ENCODE results near the gene CNPY1. TPM values are rescaled to one million over a fixed set of nuclear protein-coding genes. Genes with fewer than 3 reads are reported as not detected.

CNPY1 gene
- total RNA-seq, 1 donor from 2014 or later = not detected

DNA sequence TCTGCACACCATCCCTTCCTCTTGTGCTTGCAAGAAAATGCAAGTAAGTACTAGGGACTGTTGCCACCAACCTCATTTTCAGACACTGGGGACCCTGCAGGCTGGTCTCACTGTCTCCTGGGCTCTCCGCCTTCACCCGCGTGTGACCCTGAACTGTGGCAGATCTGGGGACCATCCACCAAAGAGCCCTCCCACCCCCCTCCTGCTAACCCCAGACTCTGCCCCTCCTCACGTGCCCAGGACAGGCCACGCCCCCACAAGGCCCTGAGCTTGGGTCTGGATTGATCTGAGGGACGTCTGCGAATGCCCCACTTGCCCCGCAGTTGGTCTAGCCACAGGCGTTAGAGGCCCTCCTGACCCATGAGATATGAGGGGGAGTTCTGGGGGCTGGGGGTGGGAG lies 8.1 kb downstream of the CNPY1 start:
- no peak for TF ChIP-seq CTCF (IDR thresholded peaks at IDR 0.05)

GRCh38 chr7:155536451-155536850 lies 9.9 kb downstream of the CNPY1 start:
- TF ChIP-seq CTCF (IDR thresholded peaks at IDR 0.05) = no peak
- Mint-ChIP-seq H3K4me3 (ENCODE audit: unreplicated experiment) (no peak overlapping the region), H3K36me3 (ENCODE audit: unreplicated experiment) (no peaks in the 10 kb centered on the region), H3K27me3 (ENCODE audit: unreplicated experiment) (peaks cover 65% of the 10 kb centered on the region), H3K9me3 (ENCODE audit: unreplicated experiment) (no peaks in the 10 kb centered on the region), H3K4me1 (ENCODE audit: unreplicated experiment) (peaks cover 5% of the 10 kb centered on the region), H3K27ac (ENCODE audit: unreplicated experiment) (no peak overlapping the region)
- DNase-seq (ENCODE audit: extremely low spot score, unreplicated experiment) = no peak

More for the DNA sequence above, 8.1 kb downstream of the CNPY1 start:
- Mint-ChIP-seq H3K27me3 (ENCODE audit: unreplicated experiment) (peaks cover 53% of the 10 kb centered on the region), H3K9me3 (ENCODE audit: unreplicated experiment) (no peaks in the 10 kb centered on the region), H3K4me3 (ENCODE audit: unreplicated experiment) (no peak overlapping the region), H3K36me3 (ENCODE audit: unreplicated experiment) (no peaks in the 10 kb centered on the region), H3K4me1 (ENCODE audit: unreplicated experiment) (peaks cover 5% of the 10 kb centered on the region), H3K27ac (ENCODE audit: unreplicated experiment) (no peak overlapping the region)
- DNase-seq (ENCODE audit: extremely low spot score, unreplicated experiment) = no peak

DNA sequence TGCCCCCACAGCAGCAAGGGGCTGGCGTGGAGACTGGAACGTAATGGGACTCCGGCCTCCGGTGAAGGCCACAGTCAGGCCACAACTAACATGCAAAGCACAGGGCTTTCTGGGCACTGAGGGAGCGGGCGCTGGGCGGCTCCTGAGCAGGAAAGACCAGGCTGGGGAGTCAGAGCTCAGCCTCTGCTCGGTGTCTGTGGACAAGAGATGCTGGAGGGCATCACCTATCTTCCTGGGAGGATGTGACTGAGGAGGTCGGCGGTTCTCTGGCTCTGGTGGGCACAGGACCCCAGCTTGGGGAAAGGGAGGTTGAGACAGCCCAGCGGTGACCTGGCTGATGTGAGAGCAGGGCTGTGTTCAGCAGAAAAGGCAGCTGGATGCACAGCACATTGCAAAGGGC lies 11.7 kb downstream of the CNPY1 start:
- Mint-ChIP-seq H3K4me1 (ENCODE audit: unreplicated experiment) (peaks cover 5% of the 10 kb centered on the region), H3K27ac (ENCODE audit: unreplicated experiment) (no peak overlapping the region), H3K4me3 (ENCODE audit: unreplicated experiment) (no peak overlapping the region), H3K27me3 (ENCODE audit: unreplicated experiment) (peaks cover 73% of the 10 kb centered on the region), H3K36me3 (ENCODE audit: unreplicated experiment) (no peaks in the 10 kb centered on the region), H3K9me3 (ENCODE audit: unreplicated experiment) (no peaks in the 10 kb centered on the region)
- no peak for TF ChIP-seq CTCF (IDR thresholded peaks at IDR 0.05)
- DNase-seq (ENCODE audit: extremely low spot score, unreplicated experiment) = no peak

DNA sequence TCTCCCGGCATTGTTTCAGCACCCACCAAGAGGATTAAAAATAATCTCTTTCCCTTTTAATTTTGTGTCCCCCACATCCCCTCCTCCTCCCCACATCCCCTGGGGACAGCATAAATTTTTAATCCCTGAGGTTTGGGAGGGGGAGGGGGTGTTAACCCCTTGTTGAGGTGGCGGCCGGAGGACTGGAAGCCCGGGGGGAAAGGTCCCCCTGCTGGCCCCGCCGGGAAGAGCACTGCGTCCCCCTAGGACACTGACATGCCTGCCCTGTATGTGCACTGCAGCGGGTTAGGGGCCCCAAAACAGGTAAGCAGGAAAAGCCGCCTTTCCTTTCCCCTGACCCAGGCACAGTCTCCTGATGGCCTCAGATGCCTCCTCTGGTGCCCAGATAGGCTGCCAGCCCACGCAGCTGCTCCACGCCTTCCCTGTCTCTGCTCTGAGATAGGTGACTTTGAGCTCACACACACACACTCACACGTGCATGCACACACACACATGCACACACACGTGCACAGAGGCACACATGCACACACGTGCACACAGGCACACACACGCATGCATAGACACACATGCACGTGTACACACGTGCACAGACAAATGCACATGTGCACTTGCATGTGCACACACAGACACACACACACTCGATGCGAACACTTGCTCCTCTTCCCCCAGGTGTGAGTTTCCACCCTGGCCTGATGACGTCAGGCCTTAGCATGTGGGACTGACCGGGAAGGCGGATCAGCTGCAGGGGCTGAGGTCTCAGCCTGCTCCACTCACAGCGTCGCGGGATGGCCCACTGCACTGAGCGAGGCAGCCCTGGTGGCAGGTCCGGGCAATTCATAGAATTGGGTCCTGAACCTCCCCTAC lies 12.3 kb downstream of the CNPY1 start:
- peaks cover 5% of the 10 kb centered on the region for H3K4me1 Mint-ChIP-seq (ENCODE audit: unreplicated experiment)
- no peak for DNase-seq (ENCODE audit: extremely low spot score, unreplicated experiment)
- H3K27me3 Mint-ChIP-seq (ENCODE audit: unreplicated experiment) = peaks cover 71% of the 10 kb centered on the region
- no peaks in the 10 kb centered on the region for H3K9me3 Mint-ChIP-seq (ENCODE audit: unreplicated experiment)
- no peaks in the 10 kb centered on the region for H3K36me3 Mint-ChIP-seq (ENCODE audit: unreplicated experiment)
- H3K4me3 Mint-ChIP-seq (ENCODE audit: unreplicated experiment) = peak overlapping the region; percentile 50
- H3K27ac Mint-ChIP-seq (ENCODE audit: unreplicated experiment) = no peak overlapping the region
- peak; percentile 73 for TF ChIP-seq CTCF (IDR thresholded peaks at IDR 0.05)

DNA sequence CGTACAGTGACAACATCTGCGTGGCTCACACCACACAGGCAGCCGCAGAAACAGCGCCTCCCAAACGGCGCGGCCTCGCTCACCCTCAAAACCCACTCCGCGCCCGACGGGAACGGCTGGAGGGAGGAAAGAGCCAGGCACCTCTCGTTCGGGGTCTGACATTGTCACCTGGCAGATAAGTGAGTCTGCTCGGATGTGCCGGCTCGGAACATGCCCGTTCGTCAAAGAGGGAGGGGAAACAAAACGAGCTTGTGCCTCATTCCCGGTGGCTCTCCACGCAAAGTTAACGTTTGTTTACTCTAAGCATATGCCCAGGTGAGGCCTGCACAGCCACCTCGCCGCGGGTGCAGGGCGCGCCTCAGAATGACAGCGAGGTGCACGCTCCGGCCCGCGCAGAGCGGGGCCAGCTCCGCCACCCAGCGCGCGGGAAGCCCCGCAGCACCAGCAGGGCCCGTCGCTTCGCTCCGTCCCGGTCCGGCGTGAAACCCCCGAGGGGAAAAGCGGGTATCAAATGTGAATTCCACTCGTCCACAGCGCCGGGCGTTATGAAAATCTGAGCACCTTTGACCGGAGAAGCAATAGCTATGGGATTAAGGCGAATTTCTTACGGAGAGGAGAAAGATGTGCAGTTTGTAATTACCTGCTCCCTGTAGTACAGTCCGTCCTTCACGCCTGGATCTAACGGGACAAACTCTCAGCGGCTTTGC lies 13.1 kb downstream of the CNPY1 start:
- TF ChIP-seq CTCF (IDR thresholded peaks at IDR 0.05) = no peak
- Mint-ChIP-seq H3K4me3 (ENCODE audit: unreplicated experiment) (peak overlapping the region; percentile 50), H3K4me1 (ENCODE audit: unreplicated experiment) (peaks cover 5% of the 10 kb centered on the region), H3K27ac (ENCODE audit: unreplicated experiment) (no peak overlapping the region), H3K9me3 (ENCODE audit: unreplicated experiment) (no peaks in the 10 kb centered on the region), H3K27me3 (ENCODE audit: unreplicated experiment) (peaks cover 69% of the 10 kb centered on the region), H3K36me3 (ENCODE audit: unreplicated experiment) (no peaks in the 10 kb centered on the region)
- DNase-seq (ENCODE audit: extremely low spot score, unreplicated experiment) = no peak

Measured in osteocyte (in vitro differentiated cells).